Measurements from ENCODE around the gene C19orf44.
"Not testable (repeated sequence)": the region's sequence is repeated elsewhere in the genome, so short reads cannot be mapped to it uniquely, and the experiment has no call there.

Gene C19orf44

DNA sequence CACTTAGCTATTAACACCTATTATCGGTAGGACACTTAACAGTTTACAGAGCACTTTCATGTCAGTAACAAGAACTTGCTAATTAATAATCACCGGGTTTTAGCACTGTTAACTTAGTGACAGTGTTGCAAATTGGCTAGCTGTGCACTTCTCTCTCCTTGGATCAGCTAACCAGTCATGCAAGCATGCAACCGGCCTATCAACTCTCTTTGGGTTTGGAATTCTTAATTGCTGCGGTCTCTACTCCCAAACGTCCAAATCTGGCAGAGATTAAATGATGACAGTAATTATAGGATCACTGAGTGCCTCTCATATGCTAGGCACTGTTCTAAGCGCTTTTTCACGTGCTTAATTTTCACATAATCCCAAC, 25.7 kb upstream of the C19orf44 start:
- DNase-seq, result no peak

DNA sequence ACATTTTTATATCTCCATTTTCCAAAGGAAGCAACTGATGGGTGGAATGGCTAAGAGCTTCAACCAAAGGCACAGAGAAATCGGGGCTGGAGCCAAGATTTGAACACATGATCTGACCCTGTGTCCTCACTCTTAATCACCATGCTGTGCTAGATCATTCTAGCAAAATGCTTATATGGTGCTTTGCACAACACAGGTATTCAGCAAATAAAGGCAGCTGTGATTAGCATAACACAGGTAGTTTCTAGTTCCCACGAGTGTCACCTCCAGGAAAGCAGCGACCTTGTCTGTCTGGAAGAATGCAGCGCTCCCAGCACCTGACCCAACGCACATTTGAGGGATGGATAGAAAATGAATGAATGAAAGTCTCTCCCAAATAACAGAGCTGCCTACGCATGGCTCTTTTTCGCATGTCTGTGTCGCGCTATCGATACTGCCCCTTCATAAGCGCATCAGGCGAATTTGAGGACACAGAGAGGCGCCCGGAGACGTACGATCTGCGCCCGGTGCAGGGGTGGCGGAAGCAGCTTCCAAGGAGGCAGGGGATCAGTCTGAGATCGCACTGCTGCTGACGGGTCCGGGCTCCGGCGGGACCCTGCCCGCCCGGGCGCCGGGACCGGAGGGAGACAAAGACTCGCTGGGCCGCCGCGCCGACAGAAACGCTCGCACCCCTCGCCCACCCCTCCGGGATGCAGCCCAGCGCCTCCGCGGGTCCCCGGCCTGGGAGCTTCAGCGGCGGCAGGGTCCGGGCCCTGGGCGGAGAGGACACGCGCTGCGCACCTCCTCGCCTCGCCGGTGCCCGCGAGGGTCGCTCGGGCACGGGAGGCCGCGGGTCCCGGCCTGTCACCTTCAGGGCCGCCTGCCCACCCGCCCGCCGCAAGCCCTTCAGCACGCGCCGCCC, 25.0 kb upstream of the C19orf44 start:
- peak; percentile 14 for DNase-seq

DNA sequence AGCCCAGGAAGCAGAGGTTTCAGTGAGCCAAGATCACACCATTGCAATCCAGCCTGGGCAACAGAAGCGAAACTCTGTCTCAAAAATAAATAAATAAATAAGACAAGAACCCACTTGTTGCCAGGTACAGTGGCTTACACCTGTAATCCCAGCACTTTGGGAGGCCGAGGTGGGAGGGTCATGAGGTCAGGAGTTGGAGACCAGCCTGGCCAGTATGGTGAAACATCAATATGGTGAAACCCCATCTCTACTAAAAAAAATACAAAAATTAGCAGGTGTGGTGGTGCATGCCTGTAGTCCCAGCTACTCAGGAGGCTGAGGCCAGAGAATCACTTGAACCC, 23.7 kb upstream of the C19orf44 start:
- DNase-seq, result not testable (repeated sequence)

DNA sequence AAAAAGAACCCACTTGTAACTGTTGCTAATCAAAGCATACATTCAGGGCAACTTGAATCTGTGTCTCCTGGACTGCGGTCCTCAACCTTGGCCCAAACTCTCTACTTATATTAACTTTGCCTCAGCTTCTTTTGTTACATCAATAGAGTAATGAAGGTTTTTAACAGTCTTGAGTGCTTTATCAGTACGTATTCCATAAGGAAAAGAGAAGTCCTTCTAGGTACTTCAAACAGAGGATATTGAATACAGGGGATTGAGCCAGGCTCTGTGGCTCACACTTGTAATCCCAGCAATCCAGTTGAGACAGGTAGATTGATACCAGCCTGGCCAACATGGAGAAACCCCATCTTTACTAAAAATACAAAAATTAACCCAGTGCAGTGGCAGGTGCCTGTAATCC, 23.2 kb upstream of the C19orf44 start:
- no peak for DNase-seq

DNA sequence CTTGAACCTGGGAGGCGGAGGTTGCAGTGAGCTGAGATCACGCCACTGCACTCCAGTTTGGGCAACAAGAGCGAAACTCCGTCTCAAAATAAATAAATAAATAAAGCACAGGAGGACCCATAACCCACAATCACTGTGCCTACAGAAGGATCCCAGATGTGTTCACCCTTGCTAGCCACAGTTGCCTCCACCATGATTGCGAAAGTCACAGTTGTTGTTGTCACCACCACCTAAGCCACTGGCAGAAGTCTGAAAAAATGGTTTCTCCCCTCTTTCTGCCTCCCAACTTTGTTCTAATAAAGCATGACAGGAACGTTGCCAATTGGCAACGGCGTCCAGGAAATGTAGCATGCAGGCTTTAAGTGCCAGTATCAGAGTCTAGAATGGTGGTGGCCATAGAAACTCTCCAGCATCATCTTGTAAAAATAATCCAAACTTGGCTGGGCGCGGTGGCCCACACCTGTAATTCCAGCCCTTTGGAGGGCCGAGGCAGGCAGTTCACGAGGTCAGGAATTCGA, 22.3 kb upstream of the C19orf44 start:
- no peak for DNase-seq

DNA sequence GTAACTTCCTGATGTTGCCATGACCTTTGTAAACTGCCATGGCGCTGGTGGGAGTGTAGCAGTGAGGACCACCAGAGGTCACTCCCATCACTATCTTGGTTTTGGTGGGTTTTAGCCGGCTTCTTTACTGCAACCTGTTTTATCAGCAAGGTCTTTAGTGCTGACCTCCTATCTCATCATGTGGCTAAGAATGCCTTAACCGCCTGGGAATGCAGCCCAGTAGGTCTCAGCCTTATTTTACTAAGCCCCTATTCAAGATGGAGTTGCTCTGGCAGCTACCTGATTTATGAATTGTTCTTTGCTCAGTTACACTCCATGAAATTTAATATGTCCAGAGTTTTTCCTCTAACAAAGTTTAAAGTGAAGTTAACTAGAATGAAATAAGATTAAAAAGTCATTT, 19.8 kb upstream of the C19orf44 start:
- no peak for DNase-seq

DNA sequence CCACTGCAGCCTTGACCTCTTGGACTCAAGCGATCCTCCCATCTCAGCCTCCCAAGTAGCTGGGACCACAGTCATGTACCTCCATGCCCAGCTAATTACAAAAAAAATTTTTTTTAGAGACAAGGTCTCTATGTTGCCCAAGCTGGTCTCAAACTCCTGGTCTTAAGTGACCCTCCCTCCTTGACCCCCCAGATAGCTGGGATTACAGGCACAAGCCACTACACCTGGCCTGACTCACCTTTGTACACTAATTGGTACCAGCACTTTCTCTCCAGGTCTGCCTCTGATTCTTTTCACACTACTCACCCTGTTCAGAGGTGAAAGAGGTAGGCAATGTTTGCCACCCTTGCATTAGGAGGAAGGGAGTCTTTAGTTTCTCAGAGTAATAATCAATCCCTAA, 18.9 kb upstream of the C19orf44 start:
- DNase-seq, result no peak

DNA sequence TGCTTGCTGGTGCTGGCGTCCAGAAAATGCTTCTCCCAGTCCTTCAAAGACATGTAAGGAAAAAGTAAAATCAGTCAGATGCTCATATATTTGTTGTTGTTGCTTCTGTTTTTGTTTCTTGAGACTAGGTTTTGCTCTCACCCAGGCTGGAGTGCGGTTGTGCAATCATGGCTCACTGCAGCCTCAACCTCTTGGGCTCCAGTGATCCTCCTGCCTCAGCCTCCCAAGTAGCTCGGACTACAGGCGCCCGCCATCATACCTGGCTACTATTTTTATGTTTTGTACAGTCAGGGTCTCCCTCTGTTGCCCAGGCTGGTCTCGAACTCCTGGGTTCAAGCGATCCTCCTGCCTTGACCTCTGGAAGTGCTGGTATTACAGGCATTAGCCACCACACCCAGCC, 13.4 kb upstream of the C19orf44 start:
- no peak for DNase-seq

DNA sequence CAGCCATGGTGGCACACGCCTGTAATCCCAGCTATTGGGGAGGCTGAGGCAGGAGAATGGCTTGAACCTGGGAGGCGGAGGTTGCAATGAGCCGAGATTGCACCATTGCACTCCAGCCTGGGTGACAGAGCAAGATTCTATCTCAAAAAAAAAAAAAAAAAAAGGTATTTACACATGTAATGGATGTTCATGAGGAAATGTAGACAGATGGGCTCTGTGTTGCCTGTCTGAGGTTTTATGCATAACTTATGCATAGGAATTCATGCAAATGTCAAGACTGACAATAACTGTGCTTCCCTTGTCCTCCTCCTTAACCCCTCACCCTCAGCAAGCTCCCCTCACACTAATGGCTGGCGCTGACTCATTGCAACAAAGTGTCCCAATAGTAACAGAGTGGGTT, 9.7 kb upstream of the C19orf44 start:
- not testable (repeated sequence) for DNase-seq

DNA sequence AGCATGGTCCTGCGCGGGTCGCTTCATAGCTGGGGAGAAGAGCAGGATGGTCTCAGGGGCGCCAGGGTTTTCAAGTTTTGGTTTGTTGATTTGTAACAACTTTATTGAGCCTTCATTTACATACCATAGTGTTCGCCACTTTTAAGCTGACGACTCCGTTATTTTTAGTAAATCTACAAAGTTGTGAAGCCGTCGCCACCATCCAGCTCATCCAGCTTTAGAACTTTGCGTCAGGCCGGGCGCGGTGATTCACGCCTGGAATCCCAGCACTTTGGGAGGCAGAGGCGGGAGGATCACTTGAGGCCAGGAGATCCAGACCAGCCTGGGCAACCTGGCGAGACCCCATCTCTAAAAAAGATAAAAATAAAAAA, 404 bp downstream of the C19orf44 start:
- DNase-seq, result no peak

DNA sequence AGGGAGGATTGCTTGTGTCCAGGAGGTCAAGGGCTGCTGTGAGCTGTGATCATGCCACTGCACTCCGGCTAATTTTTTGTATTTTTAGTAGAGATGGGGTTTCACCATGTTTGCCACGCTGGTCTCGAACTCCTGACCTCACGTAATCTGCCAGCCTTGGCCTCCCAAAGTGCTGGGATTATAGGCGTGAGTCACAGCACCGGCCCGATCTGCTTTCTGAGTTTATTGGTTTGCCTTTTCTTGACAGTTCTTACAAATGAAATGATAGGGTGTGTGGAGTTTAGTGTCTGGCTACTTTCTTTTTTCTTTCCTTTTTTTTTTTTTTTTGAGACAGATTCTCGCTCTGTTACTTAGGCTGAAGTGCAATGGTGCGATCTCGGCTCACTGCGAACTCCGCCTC, 848 bp downstream of the C19orf44 start:
- no peak for DNase-seq

DNA sequence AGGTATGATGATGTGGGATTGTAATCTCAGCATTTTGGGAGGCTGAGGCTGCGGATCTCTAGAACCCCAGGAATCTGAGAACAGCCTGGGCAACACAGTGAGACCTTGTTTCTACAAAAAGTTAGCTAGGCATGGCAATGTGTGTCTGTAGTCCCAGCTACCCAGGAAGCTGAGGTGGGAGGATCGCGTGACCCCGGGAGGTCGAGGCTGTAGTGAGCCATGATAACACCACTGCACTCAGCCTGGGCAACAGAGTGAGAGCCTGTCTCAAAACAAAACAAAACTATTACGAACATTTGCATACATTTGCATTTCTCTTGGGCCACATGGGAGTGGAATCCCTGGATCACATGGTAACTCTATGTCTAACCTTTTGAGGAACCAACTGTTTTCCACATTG, 1.6 kb downstream of the C19orf44 start:
- no peak for DNase-seq

DNA sequence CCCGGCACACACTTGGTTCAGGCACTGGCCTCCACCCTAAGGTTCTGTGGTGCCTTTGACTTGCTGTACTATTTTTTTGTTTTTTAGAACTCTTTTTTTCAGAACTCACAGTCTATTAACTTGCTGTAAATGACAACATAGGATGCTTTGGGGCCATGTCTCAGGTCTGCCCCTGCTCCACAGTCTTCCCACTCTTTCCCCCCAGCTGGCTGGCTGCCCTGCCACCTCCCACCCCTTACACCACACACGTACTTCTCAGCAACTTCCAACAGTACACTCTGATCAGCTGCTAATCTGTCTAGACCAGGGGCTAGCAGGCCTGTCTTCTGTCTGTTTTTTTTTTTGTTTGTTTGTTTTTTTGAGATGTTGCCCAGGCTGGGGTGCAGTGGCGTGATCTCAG, 8.1 kb downstream of the C19orf44 start:
- no peak for DNase-seq

DNA sequence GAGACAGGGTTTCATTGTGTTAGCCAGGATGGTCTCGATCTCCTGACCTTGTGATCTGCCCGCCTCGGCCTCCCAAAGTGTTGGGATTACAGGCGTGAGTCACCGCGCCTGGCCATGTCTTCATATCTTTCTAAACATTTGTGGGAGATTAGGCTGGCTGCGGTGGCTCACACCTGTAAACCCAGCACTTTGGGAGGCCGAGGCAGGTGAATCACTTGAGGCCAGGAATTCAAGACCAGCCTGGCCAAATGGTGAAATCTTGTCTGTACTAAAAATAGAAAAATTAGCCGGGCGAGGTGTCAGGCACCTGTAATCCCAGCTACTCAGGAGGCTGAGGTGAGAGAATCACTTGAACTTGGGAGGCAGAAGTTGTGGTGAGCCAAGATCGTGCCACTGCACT, 10.0 kb downstream of the C19orf44 start:
- DNase-seq, result not testable (repeated sequence)

DNA sequence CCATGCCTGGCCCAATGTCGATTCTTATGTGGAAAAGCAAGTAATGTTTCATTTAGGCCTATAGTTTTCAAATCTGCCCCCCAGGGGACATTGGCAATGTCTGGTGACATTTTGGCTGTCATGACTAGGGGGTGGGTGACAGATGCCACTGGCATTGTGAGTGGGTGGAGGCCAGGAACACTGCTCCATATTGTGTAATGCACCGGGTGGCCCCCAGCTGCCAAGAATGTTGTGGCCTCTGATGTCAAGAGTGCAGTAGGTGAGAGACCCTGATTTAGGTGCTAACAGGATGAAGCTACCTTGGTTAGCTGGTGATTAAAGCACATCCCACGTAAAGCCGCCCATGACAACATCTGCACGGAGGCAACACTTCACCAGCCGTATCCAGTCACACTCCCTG, 10.8 kb downstream of the C19orf44 start:
- DNase-seq, result no peak

DNA sequence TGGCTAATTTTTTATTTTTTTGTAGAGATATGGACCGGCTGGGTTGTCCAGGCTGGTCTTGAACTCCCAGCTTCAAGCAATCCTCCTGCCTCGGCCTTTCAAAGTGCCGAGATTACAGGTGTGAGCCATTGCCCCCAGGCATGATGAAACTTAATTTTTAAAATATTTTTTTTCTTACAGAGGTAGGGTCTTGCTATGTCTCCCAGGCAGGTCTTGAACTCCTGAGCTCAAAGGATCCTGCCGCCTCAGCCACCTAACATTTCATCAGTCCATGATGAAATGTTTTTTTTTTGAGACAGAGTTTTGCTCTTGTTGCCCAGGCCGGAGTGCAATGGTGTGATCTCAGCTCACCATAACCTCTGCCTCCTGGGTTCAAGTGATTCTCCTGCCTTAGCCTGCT, 12.4 kb downstream of the C19orf44 start:
- DNase-seq, result no peak

DNA sequence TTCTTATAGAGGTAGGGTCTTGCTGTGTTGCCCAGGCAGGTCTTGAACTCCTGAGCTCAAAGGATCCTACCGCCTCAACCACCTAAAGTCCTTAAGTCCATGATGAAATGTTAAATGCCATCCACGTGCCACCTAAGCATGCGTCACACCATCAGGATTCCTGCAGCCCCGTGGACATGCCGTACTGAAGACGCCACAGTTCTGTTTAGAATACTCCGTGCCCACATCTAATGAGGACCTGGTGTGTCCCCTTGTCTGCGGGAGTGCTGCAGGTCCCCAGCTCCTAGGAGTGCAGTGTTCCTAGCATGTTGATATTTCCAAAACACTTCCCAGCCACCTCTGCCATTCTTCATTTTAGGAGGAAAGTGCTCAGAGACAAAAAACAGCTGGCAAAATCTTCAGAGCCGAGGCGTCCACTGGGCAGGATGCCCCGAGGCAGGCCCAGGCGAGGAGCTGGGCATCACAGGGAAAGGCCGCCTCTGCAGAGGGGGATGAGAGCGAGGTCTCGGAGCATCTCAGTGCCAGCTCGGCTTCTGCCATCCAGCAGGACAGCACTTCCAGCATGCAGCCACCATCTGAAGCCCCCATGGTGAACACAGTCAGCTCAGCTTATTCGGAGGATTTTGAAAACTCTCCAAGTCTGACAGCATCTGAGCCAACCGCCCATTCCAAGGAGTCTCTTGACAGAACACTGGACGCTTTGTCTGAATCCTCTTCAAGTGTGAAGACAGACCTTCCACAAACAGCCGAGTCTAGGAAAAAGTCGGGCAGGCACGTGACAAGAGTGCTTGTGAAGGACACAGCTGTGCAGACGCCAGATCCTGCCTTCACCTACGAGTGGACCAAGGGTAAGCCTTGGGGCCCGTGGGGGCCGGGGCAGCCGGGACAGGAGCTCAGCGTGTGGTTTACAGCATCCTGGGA, 13.2 kb downstream of the C19orf44 start:
- DNase-seq, result no peak

DNA sequence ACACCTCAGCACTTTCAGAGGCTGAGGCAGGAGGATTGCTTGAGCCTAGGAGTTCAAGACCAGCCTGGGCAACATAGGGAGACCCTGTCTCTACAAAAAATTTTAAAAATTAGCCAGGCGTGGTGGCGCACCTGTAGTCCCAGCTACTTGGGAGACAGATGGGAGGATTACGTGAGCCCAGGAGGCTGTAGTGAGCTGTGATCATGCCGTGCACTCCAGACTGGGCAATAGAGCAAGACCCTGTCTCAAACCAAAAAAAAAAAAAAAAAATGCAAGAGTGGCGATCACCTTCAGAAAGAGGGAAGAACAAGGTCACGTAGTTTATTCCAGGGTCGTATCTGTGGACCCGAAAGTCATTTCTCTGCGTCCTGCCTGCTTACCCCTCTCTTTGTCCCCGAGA, 16.4 kb downstream of the C19orf44 start:
- DNase-seq, result not testable (repeated sequence)

DNA sequence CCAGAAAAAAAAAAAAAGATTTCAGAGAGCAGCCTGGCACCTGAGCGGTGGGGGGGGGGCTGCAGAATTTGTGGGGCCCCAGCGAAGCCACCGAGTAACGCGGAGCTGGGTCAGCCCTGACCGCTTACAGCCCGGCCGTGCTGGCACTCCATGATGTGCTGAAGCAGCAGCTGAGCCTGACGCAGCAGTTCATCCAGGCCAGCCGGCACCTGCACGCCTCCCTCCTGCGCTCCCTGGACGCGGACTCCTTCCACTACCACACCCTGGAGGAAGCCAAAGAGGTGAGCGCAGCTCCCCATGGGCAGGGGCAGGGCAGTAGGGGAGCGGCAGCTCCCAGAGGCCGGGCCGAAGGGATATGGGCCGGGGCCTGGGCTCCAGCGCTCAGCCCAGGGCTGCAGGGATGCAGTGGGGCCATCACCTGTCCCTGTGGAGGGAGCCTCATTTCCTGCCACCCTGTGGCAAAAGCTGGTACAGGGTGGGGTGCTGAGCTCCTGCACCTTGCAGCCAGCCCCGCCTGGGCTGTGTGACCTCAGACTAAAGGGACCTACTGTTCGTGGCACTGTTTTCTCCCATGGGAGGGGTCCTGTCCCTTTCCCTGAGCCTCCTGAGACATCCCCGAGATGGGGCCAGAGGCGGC, 18.3 kb downstream of the C19orf44 start:
- no peak for DNase-seq

DNA sequence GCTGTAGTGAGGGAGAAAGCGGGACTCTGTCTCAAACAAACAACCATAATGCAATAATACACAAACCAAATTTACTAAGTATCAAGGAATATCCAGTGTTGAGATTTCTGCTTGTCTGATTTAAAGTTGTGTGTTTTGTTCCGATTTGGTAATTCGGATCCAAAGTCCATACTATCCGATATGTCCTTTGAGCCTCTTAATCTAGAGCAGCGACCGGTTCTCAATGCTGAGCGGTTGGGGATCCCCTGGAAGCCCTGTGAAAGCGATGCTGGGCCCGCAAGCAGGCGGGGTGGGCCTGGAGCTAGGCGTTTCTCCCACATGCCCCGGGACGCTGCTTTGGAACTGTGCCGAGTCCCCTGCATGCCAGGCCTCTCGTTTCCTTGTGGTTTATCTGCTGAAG, 20.2 kb downstream of the C19orf44 start:
- no peak for DNase-seq

DNA sequence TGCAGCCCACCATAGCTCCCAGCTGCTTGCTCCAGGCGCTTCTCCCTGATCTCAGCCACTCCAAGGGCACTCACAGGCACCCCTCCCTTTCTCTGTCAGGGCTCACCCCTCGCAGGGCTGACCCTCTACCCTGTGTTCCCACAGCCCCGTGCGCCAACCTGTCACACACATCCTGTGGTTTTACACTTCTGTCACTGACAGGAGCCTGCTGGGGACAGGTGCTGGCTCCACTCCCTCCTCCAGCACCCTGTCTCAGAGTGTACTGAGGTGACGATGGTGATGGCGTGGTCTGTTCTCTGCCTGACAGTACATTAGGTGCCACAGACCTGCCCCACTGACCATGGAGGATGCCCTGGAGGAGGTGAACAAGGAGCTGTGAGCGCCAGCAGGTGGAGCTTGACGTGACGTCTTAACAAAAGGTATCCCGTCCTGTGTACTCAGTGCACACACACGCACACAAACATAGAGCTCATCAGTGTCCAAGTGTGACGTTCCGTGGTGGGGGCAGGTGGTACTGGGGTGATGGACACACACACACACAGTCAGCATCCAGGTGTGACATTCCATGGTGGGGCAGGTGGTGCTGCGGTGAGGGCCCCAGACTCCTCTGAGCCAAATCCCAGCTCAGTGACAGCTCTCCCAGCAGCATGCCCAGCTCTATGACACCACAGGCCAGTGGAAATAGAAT, 20.9 kb downstream of the C19orf44 start:
- DNase-seq, result no peak

DNA sequence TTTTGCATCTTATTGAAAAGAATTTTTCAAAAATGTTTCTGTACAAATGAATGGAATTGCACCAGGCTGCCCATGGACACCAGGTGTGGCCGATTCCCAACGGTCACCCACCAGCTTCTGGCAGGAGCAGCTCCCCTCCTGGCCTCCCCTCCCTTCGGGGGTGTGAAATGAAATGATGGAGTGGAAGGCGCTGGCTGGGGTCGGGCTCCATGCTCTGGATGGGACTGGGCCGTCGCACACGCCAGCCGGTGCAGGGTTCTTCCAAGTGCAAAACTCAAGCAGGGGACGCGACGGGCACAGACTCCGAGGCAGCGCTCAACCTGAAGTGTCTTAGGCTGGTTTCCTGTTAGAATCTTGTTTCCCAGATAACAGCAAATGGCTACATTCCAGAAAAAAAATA, 21.9 kb downstream of the C19orf44 start:
- DNase-seq, result no peak
